PC-3 (cell line): ENCODE measurements around the gene ZBTB46. TPM values are rescaled to one million over a fixed set of nuclear protein-coding genes. Genes with fewer than 3 reads are reported as not detected.

Source experiments
- ATAC-seq: fragments of 200-7000 bp; cut with Tn5 transposase; 2 replicates; pipeline ENCODE4 v1.9.1; 2020; ENCODE audit warnings: mild to moderate bottlenecking, moderate library complexity
- BruUV-seq: library from RNA; stranded (reverse); fragments of 400-500 nt; replicated peaks from 2 replicates; lab custom pipeline; 2021; lab: Mats Ljungman, UMichigan
- CTCF ChIA-PET: fragments of 300-600 bp; sonication (Branson Sonifier 250); formaldehyde crosslinking; loops from one replicate; lab custom pipeline; 2022; ENCODE audit warnings: antibody characterized with exemption; lab: Charles Lee
- POLR2A ChIA-PET: fragments of 300-600 bp; sonication (Branson Sonifier 250); formaldehyde crosslinking; loops from one replicate; lab custom pipeline; 2022; ENCODE audit warnings: antibody characterized with exemption; ENCODE audit not compliant: unreplicated experiment; lab: Charles Lee
- DNase-seq: peaks from one replicate; pipeline ENCODE4 v3.0.0-alpha.2; 2015
- H2AFZ ChIP-seq: fragments of 300-600 bp; sonication (generic); 2 replicates; pipeline ENCODE4 v1.6.0; 2016; ENCODE audit warnings: antibody characterized with exemption, low read length
- H3F3A ChIP-seq: fragments of 300-600 bp; sonication (generic); one replicate; pipeline ENCODE4 v1.6.0; 2017; ENCODE audit warnings: antibody characterized with exemption, low read length, control low read depth, mild to moderate bottlenecking; ENCODE audit not compliant: unreplicated experiment
- H3K27ac ChIP-seq: fragments of 300-600 bp; sonication (generic); 2 replicates; pipeline ENCODE4 v1.5.1; 2016; ENCODE audit warnings: mild to moderate bottlenecking, low read length
- H3K27me3 ChIP-seq: fragments of 300-600 bp; sonication (generic); 2 replicates; pipeline ENCODE4 v1.6.1; 2016; ENCODE audit warnings: low read length, mixed read lengths
- H3K36me3 ChIP-seq: fragments of 300-600 bp; sonication (generic); 2 replicates; pipeline ENCODE4 v1.6.1; 2016; ENCODE audit warnings: low read depth, mixed run types, low read length, mixed read lengths
- H3K4me1 ChIP-seq: fragments of 300-600 bp; sonication (generic); 2 replicates; pipeline ENCODE4 v1.5.1; 2016; ENCODE audit warnings: low read length; ENCODE audit not compliant: insufficient read depth
- H3K4me2 ChIP-seq: fragments of 300-600 bp; sonication (generic); 2 replicates; pipeline ENCODE4 v1.6.0; 2016; ENCODE audit warnings: low read length
- H3K4me3 ChIP-seq: fragments of 300-600 bp; sonication (generic); 2 replicates; pipeline ENCODE4 v1.5.1; 2016; ENCODE audit warnings: mild to moderate bottlenecking, low read length, mixed read lengths
- H3K79me2 ChIP-seq: fragments of 300-600 bp; sonication (generic); 2 replicates; pipeline ENCODE4 v1.6.1; 2017; ENCODE audit warnings: low read length, mixed read lengths
- H3K9ac ChIP-seq: fragments of 300-600 bp; sonication (generic); 2 replicates; pipeline ENCODE4 v1.6.0; 2016; ENCODE audit warnings: mild to moderate bottlenecking, low read length
- H3K9me2 ChIP-seq: fragments of 300-600 bp; sonication (generic); replicated peaks from 2 replicates; pipeline ENCODE4 v1.6.1; 2016; ENCODE audit warnings: mixed run types, low read length, mixed read lengths
- H3K9me3 ChIP-seq: fragments of 300-600 bp; sonication (generic); 2 replicates; pipeline ENCODE4 v1.6.1; 2016; ENCODE audit warnings: low read length, mixed read lengths
- H4K20me1 ChIP-seq: fragments of 300-600 bp; sonication (generic); 2 replicates; pipeline ENCODE4 v1.6.1; 2016; ENCODE audit warnings: low read length, mixed read lengths
- EZH2 ChIP-seq: fragments of 300-600 bp; sonication (generic); IDR thresholded peaks from one replicate; pipeline ENCODE4 v1.6.1; 2017; ENCODE audit warnings: antibody characterized with exemption, mild to moderate bottlenecking, low read length; ENCODE audit not compliant: unreplicated experiment
- EZH2phosphoT487 ChIP-seq: fragments of 300-600 bp; sonication (generic); IDR thresholded peaks from 2 replicates; pipeline ENCODE4 v1.6.1; 2018; ENCODE audit warnings: mild to moderate bottlenecking, antibody characterized with exemption, low read length, borderline replicate concordance
- intact Hi-C: fragments of 100-400 bp; cut with micrococcal nuclease; formaldehyde crosslinking; loops from 2 replicates; pipeline ENCODE4 v1.9.0; 2023
- total RNA-seq: library from RNA; depleted of rRNA; stranded (reverse); fragments of >200 nt; gene quantifications from 2 replicates; pipeline ENCODE4 v1.2.3, GENCODE V29; 2014
- TF ChIP-seq, protein P1 (sequence below): fragments of 300-600 bp; sonication (generic); conservative IDR thresholded peaks from 2 replicates; pipeline ENCODE4 v1.5.1; 2017; ENCODE audit warnings: antibody characterized with exemption, low read depth, mild to moderate bottlenecking, low read length

The ZBTB46 gene
- total RNA-seq, 1 experiment from 2014 or later, result 7.3 TPM

GRCh38 chr20:63748934-63749270 lies 82.2 kb downstream of the ZBTB46 start:
- TF ChIP-seq, protein P1, sequence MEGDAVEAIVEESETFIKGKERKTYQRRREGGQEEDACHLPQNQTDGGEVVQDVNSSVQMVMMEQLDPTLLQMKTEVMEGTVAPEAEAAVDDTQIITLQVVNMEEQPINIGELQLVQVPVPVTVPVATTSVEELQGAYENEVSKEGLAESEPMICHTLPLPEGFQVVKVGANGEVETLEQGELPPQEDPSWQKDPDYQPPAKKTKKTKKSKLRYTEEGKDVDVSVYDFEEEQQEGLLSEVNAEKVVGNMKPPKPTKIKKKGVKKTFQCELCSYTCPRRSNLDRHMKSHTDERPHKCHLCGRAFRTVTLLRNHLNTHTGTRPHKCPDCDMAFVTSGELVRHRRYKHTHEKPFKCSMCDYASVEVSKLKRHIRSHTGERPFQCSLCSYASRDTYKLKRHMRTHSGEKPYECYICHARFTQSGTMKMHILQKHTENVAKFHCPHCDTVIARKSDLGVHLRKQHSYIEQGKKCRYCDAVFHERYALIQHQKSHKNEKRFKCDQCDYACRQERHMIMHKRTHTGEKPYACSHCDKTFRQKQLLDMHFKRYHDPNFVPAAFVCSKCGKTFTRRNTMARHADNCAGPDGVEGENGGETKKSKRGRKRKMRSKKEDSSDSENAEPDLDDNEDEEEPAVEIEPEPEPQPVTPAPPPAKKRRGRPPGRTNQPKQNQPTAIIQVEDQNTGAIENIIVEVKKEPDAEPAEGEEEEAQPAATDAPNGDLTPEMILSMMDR, result no peak
- TF ChIP-seq EZH2 (no peak), EZH2phosphoT487 (no peak)
- BruUV-seq, result no TSS peak
- H3F3A ChIP-seq, result no peaks in the 10 kb centered on the region
- H2AFZ ChIP-seq, result no peak overlapping the region
- no peaks in the 10 kb centered on the region for H3K79me2 ChIP-seq
- ATAC-seq (no peak), DNase-seq (no peak)
- no peak overlapping the region for H3K27ac ChIP-seq
- CTCF ChIA-PET, result no interaction called here
- H3K36me3 ChIP-seq, result peaks cover 2% of the 10 kb centered on the region; the same call in 1 of the 2 replicates
- intact Hi-C loops, result no loop called here
- H3K4me3 ChIP-seq, result no peak overlapping the region
- H4K20me1 ChIP-seq, result no peaks in the 10 kb centered on the region
- H3K27me3 ChIP-seq, result no peaks in the 10 kb centered on the region
- POLR2A ChIA-PET, result interaction anchor here (0.7 kb wide), 1 partner anchor 42 kb away, joined by 3 read pairs; no protein-coding TSS in a partner anchor
- H3K9me3 ChIP-seq, result no peaks in the 10 kb centered on the region
- no peak overlapping the region for H3K9ac ChIP-seq
- H3K4me1 ChIP-seq, result no peaks in the 10 kb centered on the region
- H3K4me2 ChIP-seq, result no peak overlapping the region
- H3K9me2 ChIP-seq, result no peaks in the 10 kb centered on the region

- no peaks in the 10 kb centered on the region for H3K9me3 ChIP-seq
- H4K20me1 ChIP-seq, result no peaks in the 10 kb centered on the region
- no peak overlapping the region for H3K9ac ChIP-seq
- H2AFZ ChIP-seq, result no peak overlapping the region
- H3K4me2 ChIP-seq, result no peak overlapping the region
- ChIA-PET CTCF (interaction anchor here (0.6 kb wide), 1 partner anchor 24 kb away, joined by 3 read pairs; no protein-coding TSS in a partner anchor), POLR2A (no interaction called here)
- no peaks in the 10 kb centered on the region for H3K9me2 ChIP-seq
- no peaks in the 10 kb centered on the region for H3K27me3 ChIP-seq
- H3K27ac ChIP-seq, result no peak overlapping the region
- H3K4me1 ChIP-seq, result no peaks in the 10 kb centered on the region
- no peaks in the 10 kb centered on the region for H3F3A ChIP-seq
- ATAC-seq (no peak), DNase-seq (no peak)
- no peak overlapping the region for H3K4me3 ChIP-seq
- TF ChIP-seq, protein P1, result no peak
- TF ChIP-seq EZH2phosphoT487 (no peak), EZH2 (no peak)
- no TSS peak for BruUV-seq
- H3K36me3 ChIP-seq, result peaks cover 8% of the 10 kb centered on the region
- intact Hi-C loops, result no loop called here
- H3K79me2 ChIP-seq, result no peaks in the 10 kb centered on the region
Measured at GRCh38 chr20:63748070-63748933, 82.8 kb downstream of the ZBTB46 start.

DNA sequence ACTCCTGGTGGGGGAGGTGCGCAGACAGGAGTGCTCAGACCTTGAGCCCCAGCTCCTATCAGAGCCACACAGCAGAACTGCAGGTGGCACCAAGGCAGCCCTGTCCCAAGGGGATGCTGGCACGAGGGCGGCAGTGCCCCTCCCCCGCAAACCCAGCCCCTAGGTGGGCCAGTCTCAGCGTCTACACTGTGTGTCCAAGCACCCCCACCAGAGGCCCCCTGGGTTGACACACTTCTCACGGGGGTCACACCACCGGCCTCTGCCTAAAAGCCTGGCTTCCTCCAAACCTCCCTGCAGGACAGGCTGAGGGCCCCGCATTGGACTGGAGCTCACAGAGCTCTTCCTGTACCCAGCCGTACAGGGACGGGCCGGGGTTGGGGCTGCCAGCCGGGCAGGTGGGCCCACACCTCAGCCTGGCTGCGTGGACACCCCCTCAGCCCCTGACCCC lies 83.4 kb downstream of the ZBTB46 start:
- Histone ChIP-seq H3K4me1 (no peaks in the 10 kb centered on the region), H3F3A (no peaks in the 10 kb centered on the region), H3K27me3 (no peaks in the 10 kb centered on the region), H3K79me2 (no peaks in the 10 kb centered on the region), H3K4me2 (no peak overlapping the region), H3K4me3 (no peak overlapping the region), H3K9me2 (no peaks in the 10 kb centered on the region), H3K9me3 (no peaks in the 10 kb centered on the region), H3K9ac (no peak overlapping the region), H2AFZ (no peak overlapping the region), H3K27ac (no peak overlapping the region), H3K36me3 (peaks cover 13% of the 10 kb centered on the region), H4K20me1 (no peaks in the 10 kb centered on the region)
- ChIA-PET POLR2A (no interaction called here), CTCF (interaction anchor here (0.6 kb wide), 1 partner anchor 25 kb away, joined by 3 read pairs; no protein-coding TSS in a partner anchor)
- TF ChIP-seq, protein P1, result no peak
- TF ChIP-seq EZH2, result no peak
- no peak for TF ChIP-seq EZH2phosphoT487
- no TSS peak for BruUV-seq
- ATAC-seq (no peak), DNase-seq (no peak)
- intact Hi-C loops, result no loop called here
